ENCODE data around the gene C9orf152. TPM values are rescaled to one million over a fixed set of nuclear protein-coding genes. Genes with fewer than 3 reads are reported as not detected.
"Not testable (repeated sequence)": the region's sequence is repeated elsewhere in the genome, so short reads cannot be mapped to it uniquely, and the experiment has no call there.

Gene C9orf152
- polyA plus RNA-seq, 3 donors from 2014 or later = not detected

GRCh38 chr9:110202232-110202631 lies 5.7 kb downstream of the C9orf152 start:
- Mint-ChIP-seq H3K27ac (no peak overlapping the region), H3K36me3 (no peaks in the 10 kb centered on the region), H3K9me3 (no peaks in the 10 kb centered on the region), H3K4me3 (no peak overlapping the region), H3K27me3 (ENCODE audit: low read depth in 3 of 3) (peaks cover 2 to 4% (median 2%) of the 10 kb centered on the region in 3 donors), H3K4me1 (no peaks in the 10 kb centered on the region)
- no peak for DNase-seq

- no peak overlapping the region for H3K27ac Mint-ChIP-seq
- H3K27me3 Mint-ChIP-seq (ENCODE audit: low read depth in 3 of 3) = peaks cover 2 to 4% (median 2%) of the 10 kb centered on the region in 3 donors
- H3K36me3 Mint-ChIP-seq = no peaks in the 10 kb centered on the region
- no peak overlapping the region for H3K4me3 Mint-ChIP-seq
- no peaks in the 10 kb centered on the region for H3K4me1 Mint-ChIP-seq
- DNase-seq = no peak
- no peaks in the 10 kb centered on the region for H3K9me3 Mint-ChIP-seq
Observed at GRCh38 chr9:110199643-110200042, 8.3 kb downstream of the C9orf152 start.

- Mint-ChIP-seq H3K4me1 (no peaks in the 10 kb centered on the region), H3K36me3 (no peaks in the 10 kb centered on the region), H3K9me3 (no peaks in the 10 kb centered on the region), H3K27me3 (ENCODE audit: low read depth in 3 of 3) (peaks cover 2 to 4% (median 4%) of the 10 kb centered on the region in 3 donors), H3K4me3 (no peak overlapping the region), H3K27ac (no peak overlapping the region)
- no peak for DNase-seq
Observed at GRCh38 chr9:110198357-110198756, 9.6 kb downstream of the C9orf152 start.

GRCh38 chr9:110197330-110198187 lies 10.4 kb downstream of the C9orf152 start:
- Mint-ChIP-seq H3K4me3 (no peak overlapping the region), H3K27me3 (ENCODE audit: low read depth in 3 of 3) (peaks cover 3 to 4% (median 4%) of the 10 kb centered on the region in 3 donors), H3K27ac (peak overlapping the region in 1 of 6 donors; percentile 45), H3K4me1 (no peaks in the 10 kb centered on the region), H3K36me3 (no peaks in the 10 kb centered on the region), H3K9me3 (no peaks in the 10 kb centered on the region)
- no peak for DNase-seq

- H3K27me3 Mint-ChIP-seq (ENCODE audit: low read depth in 3 of 3); H3K9me3 Mint-ChIP-seq; H3K36me3 Mint-ChIP-seq; H3K4me3 Mint-ChIP-seq; DNase-seq; H3K27ac Mint-ChIP-seq; H3K4me1 Mint-ChIP-seq: not testable (repeated sequence)
Observed at GRCh38 chr9:110196084-110196499, 11.9 kb downstream of the C9orf152 start.

- H3K27me3 Mint-ChIP-seq (ENCODE audit: low read depth in 3 of 3) = peaks cover 2% of the 10 kb centered on the region in 3 donors
Observed at GRCh38 chr9:110192531-110193261, 15.3 kb downstream of the C9orf152 start.

GRCh38 chr9:110191615-110192014 lies 16.3 kb downstream of the C9orf152 start:
- no peak for DNase-seq
- no peaks in the 10 kb centered on the region for H3K4me1 Mint-ChIP-seq
- H3K27me3 Mint-ChIP-seq (ENCODE audit: low read depth in 3 of 3) = peaks cover 2% of the 10 kb centered on the region in 3 donors
- H3K9me3 Mint-ChIP-seq = no peaks in the 10 kb centered on the region
- H3K27ac Mint-ChIP-seq = no peak overlapping the region
- H3K36me3 Mint-ChIP-seq = no peaks in the 10 kb centered on the region
- no peak overlapping the region for H3K4me3 Mint-ChIP-seq

More at GRCh38 chr9:110192531-110193261, 15.3 kb downstream of the C9orf152 start:
- Mint-ChIP-seq H3K4me3 (no peak overlapping the region), H3K4me1 (no peaks in the 10 kb centered on the region), H3K27ac (peak overlapping the region in 1 of 6 donors; percentile 37), H3K36me3 (no peaks in the 10 kb centered on the region), H3K9me3 (no peaks in the 10 kb centered on the region)
- no peak for DNase-seq

GRCh38 chr9:110189559-110190320 lies 18.2 kb downstream of the C9orf152 start:
- H3K27ac Mint-ChIP-seq = peak overlapping the region in 1 of 6 donors; percentile 6
- no peak overlapping the region for H3K4me3 Mint-ChIP-seq
- no peaks in the 10 kb centered on the region for H3K9me3 Mint-ChIP-seq

GRCh38 chr9:110188991-110189390 lies 19.0 kb downstream of the C9orf152 start:
- no peak overlapping the region for H3K4me3 Mint-ChIP-seq
- H3K27me3 Mint-ChIP-seq (ENCODE audit: low read depth in 3 of 3) = peaks cover 0 to 2% (median 2%) of the 10 kb centered on the region in 3 donors
- H3K27ac Mint-ChIP-seq = no peak overlapping the region
- no peaks in the 10 kb centered on the region for H3K36me3 Mint-ChIP-seq
- DNase-seq = no peak
- no peaks in the 10 kb centered on the region for H3K4me1 Mint-ChIP-seq
- H3K9me3 Mint-ChIP-seq = no peaks in the 10 kb centered on the region

More at GRCh38 chr9:110189559-110190320, 18.2 kb downstream of the C9orf152 start:
- Mint-ChIP-seq H3K27me3 (ENCODE audit: low read depth in 3 of 3) (peaks cover 2% of the 10 kb centered on the region in 3 donors), H3K4me1 (no peaks in the 10 kb centered on the region), H3K36me3 (no peaks in the 10 kb centered on the region)
- no peak for DNase-seq

GRCh38 chr9:110188101-110188500 lies 19.9 kb downstream of the C9orf152 start:
- Mint-ChIP-seq H3K36me3 (no peaks in the 10 kb centered on the region), H3K27ac (no peak overlapping the region), H3K4me3 (no peak overlapping the region), H3K9me3 (no peaks in the 10 kb centered on the region), H3K27me3 (ENCODE audit: low read depth in 3 of 3) (peaks cover 0 to 2% (median 2%) of the 10 kb centered on the region in 3 donors), H3K4me1 (no peaks in the 10 kb centered on the region)
- no peak for DNase-seq

- Mint-ChIP-seq H3K4me1 (no peaks in the 10 kb centered on the region), H3K36me3 (no peaks in the 10 kb centered on the region)
- no peak for DNase-seq
Observed at GRCh38 chr9:110187126-110187525, 20.8 kb downstream of the C9orf152 start.

GRCh38 chr9:110186254-110186653 lies 21.7 kb downstream of the C9orf152 start:
- Mint-ChIP-seq H3K4me3 (no peak overlapping the region), H3K4me1 (no peaks in the 10 kb centered on the region), H3K9me3 (no peaks in the 10 kb centered on the region), H3K27me3 (ENCODE audit: low read depth in 3 of 3) (peaks cover 0 to 2% (median 0%) of the 10 kb centered on the region in 3 donors), H3K36me3 (no peaks in the 10 kb centered on the region), H3K27ac (no peak overlapping the region)
- DNase-seq = no peak

More at GRCh38 chr9:110187126-110187525, 20.8 kb downstream of the C9orf152 start:
- Mint-ChIP-seq H3K4me3 (no peak overlapping the region), H3K27me3 (ENCODE audit: low read depth in 3 of 3) (peaks cover 0 to 2% (median 0%) of the 10 kb centered on the region in 3 donors), H3K9me3 (no peaks in the 10 kb centered on the region), H3K27ac (no peak overlapping the region)

GRCh38 chr9:110185806-110186205 lies 22.2 kb downstream of the C9orf152 start:
- no peak overlapping the region for H3K4me3 Mint-ChIP-seq
- no peaks in the 10 kb centered on the region for H3K4me1 Mint-ChIP-seq
- no peaks in the 10 kb centered on the region for H3K36me3 Mint-ChIP-seq
- peaks cover 0 to 2% (median 0%) of the 10 kb centered on the region in 3 donors for H3K27me3 Mint-ChIP-seq (ENCODE audit: low read depth in 3 of 3)
- no peak for DNase-seq
- H3K9me3 Mint-ChIP-seq = no peaks in the 10 kb centered on the region
- no peak overlapping the region for H3K27ac Mint-ChIP-seq

All from immature natural killer cell (primary cell).